Epithelial cell of proximal tubule (primary cell): ENCODE measurements around the gene BCAN. TPM values are rescaled to one million over a fixed set of nuclear protein-coding genes. Genes with fewer than 3 reads are reported as not detected.

Source experiments
- DNase-seq: peaks from one replicate; pipeline ENCODE4 v3.0.0-alpha.2; 2011; ENCODE audit warnings: low read depth
- H3K4me3 ChIP-seq: 2 replicates; pipeline ENCODE4 v1.5.1; 2011; ENCODE audit warnings: low read depth, mild to moderate bottlenecking, low read length
- CTCF ChIP-seq: conservative IDR thresholded peaks from 2 replicates; pipeline ENCODE4 v1.5.1; 2012; ENCODE audit warnings: low read depth, mild to moderate bottlenecking, low read length
- total RNA-seq: library from RNA; depleted of rRNA; stranded (reverse); fragments of >200 nt; gene quantifications from 2 replicates; pipeline ENCODE4 v1.2.3, GENCODE V29; 2015

Gene BCAN
- total RNA-seq, 1 donor from 2014 or later, result not detected

- no peak for DNase-seq
- no peak for TF ChIP-seq CTCF
- H3K4me3 ChIP-seq, result no peak overlapping the region
These were observed 25.1 kb downstream of the BCAN start for GRCh38 chr1:156666862-156667609.

GRCh38 chr1:156667610-156667967 lies 25.7 kb downstream of the BCAN start:
- H3K4me3 ChIP-seq, result no peak overlapping the region
- no peak for TF ChIP-seq CTCF
- no peak for DNase-seq

- no peak overlapping the region for H3K4me3 ChIP-seq
- TF ChIP-seq CTCF, result no peak
- no peak for DNase-seq
These were observed 26.2 kb downstream of the BCAN start for GRCh38 chr1:156667968-156668709.

- TF ChIP-seq CTCF, result no peak
- DNase-seq, result no peak
- H3K4me3 ChIP-seq, result no peak overlapping the region
These were observed 27.1 kb downstream of the BCAN start for GRCh38 chr1:156668801-156669637.

GRCh38 chr1:156669794-156670193 lies 27.9 kb downstream of the BCAN start:
- no peak for TF ChIP-seq CTCF
- DNase-seq, result no peak
- no peak overlapping the region for H3K4me3 ChIP-seq

GRCh38 chr1:156670359-156670758 lies 28.4 kb downstream of the BCAN start:
- TF ChIP-seq CTCF, result no peak

More at GRCh38 chr1:156670359-156670758, 28.4 kb downstream of the BCAN start:
- no peak overlapping the region for H3K4me3 ChIP-seq
- DNase-seq, result no peak
